ENCODE measurements around the gene PTPRD. TPM values are rescaled to one million over a fixed set of nuclear protein-coding genes. Genes with fewer than 3 reads are reported as not detected.

The PTPRD gene
- total RNA-seq, 2 donors from 2014 or later, result 97.4 to 101 TPM

DNA sequence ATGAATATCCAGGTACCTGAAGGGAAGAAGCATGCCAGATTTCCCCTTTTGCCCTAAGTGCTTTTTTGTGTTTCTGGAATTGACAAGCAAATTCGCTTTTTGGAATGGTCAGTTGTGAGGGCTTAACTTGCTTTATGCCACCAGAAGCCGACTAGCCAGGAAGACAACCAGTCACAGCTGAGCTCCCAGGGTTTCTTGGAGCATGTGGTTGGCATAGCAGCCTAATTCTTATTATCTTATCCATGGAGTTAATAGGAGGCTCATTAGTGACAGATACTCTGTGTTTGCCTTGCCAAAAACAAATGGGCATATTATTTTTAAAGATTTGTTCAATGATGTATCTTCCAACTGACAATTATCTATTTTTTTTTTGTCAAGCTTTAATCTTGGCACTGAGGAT lies 500.7 kb downstream of the PTPRD start:
- H3K9me3 Mint-ChIP-seq, result no peaks in the 10 kb centered on the region
- peaks cover 5% of the 10 kb centered on the region for H3K27me3 ChIP-seq (ENCODE audit: control insufficient read depth, insufficient read depth, low read length, poor library complexity, severe bottlenecking)
- no peaks in the 10 kb centered on the region for H3K36me3 ChIP-seq (ENCODE audit: control insufficient read depth, insufficient read depth, low read length)
- DNase-seq, result no peak
- H3K4me1 ChIP-seq (ENCODE audit: control insufficient read depth, insufficient read depth, low read length), result no peaks in the 10 kb centered on the region
- H3K36me3 Mint-ChIP-seq (ENCODE audit: low read depth), result no peaks in the 10 kb centered on the region
- TF ChIP-seq, protein P1, sequence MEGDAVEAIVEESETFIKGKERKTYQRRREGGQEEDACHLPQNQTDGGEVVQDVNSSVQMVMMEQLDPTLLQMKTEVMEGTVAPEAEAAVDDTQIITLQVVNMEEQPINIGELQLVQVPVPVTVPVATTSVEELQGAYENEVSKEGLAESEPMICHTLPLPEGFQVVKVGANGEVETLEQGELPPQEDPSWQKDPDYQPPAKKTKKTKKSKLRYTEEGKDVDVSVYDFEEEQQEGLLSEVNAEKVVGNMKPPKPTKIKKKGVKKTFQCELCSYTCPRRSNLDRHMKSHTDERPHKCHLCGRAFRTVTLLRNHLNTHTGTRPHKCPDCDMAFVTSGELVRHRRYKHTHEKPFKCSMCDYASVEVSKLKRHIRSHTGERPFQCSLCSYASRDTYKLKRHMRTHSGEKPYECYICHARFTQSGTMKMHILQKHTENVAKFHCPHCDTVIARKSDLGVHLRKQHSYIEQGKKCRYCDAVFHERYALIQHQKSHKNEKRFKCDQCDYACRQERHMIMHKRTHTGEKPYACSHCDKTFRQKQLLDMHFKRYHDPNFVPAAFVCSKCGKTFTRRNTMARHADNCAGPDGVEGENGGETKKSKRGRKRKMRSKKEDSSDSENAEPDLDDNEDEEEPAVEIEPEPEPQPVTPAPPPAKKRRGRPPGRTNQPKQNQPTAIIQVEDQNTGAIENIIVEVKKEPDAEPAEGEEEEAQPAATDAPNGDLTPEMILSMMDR (conservative IDR thresholded peaks at IDR 0.05), result no peak
- H3K4me1 Mint-ChIP-seq, result peaks cover 5% of the 10 kb centered on the region
- H3K27me3 Mint-ChIP-seq (ENCODE audit: insufficient read depth), result peaks cover 1% of the 10 kb centered on the region
- no peak overlapping the region for H3K4me3 Mint-ChIP-seq
- H3K9ac ChIP-seq (ENCODE audit: extremely low read depth, low read length, poor library complexity, severe bottlenecking), result no peak overlapping the region
- H3K27ac Mint-ChIP-seq, result no peak overlapping the region
- no peaks in the 10 kb centered on the region for H3K9me3 ChIP-seq (ENCODE audit: control insufficient read depth, low read length)
- no peak overlapping the region for H3K27ac ChIP-seq (ENCODE audit: low read depth, low read length)
- no peak overlapping the region for H3K4me3 ChIP-seq (ENCODE audit: low read length)
- 88% methylated on average over 2 of the region's 2 CpGs; no CpG with 5 or more reads in 1 of the 2 experiments for WGBS, 2 experiments (ENCODE audit: insufficient coverage in 1 of 2, insufficient read length in 1 of 2)

DNA sequence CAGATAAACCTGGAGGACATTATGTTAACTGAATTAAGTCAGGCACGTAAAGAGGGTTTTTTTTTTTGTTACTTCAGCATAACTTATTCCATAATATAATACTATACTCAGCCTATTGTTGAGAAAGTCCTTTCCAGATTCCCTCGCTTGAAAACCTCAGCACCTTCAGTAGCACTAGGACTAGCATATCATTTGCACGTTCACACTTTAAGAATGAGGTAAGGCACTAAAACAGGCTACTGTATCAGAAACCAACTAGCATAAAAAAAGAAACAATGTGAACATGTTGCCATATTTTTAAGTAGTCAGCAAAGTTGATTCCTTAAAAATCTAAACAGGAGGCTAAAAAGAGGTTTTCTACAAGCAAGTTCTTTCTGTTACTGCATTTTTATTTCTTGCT lies 504.0 kb downstream of the PTPRD start:
- TF ChIP-seq, protein P1 (conservative IDR thresholded peaks at IDR 0.05), result no peak
- WGBS, 2 experiments (ENCODE audit: insufficient coverage in 1 of 2, insufficient read length in 1 of 2), result 67 to 91% methylated on average over 1 to 3 of the region's 3 CpGs
- no peak overlapping the region for H3K4me3 ChIP-seq (ENCODE audit: low read length)

DNA sequence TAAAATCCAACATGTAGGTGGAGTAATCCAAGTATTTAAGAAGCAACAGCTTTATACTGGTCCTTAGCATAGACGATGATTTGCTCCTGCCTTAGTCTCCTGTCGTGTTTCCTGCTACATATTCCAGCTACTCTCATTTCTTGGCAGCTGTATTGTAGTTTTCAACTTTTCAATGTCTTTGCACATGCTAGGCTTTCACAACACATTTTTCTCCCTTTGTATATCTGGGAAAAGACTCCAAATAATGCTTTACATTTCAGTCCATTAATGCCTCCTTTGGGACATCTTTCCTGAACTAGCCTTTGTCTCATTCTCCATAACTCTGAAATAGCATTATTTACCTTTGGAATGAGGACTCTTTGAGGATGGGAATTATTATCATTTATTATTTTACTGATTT lies 508.0 kb downstream of the PTPRD start:
- WGBS, 2 experiments (ENCODE audit: insufficient coverage in 1 of 2, insufficient read length in 1 of 2), result 89% methylated on average over 2 of the region's 2 CpGs
- Mint-ChIP-seq H3K9me3 (no peaks in the 10 kb centered on the region), H3K27ac (no peak overlapping the region), H3K27me3 (ENCODE audit: insufficient read depth) (no peaks in the 10 kb centered on the region), H3K4me3 (no peak overlapping the region), H3K4me1 (no peaks in the 10 kb centered on the region), H3K36me3 (ENCODE audit: low read depth) (no peaks in the 10 kb centered on the region)
- H3K27ac ChIP-seq (ENCODE audit: low read depth, low read length), result no peak overlapping the region
- DNase-seq, result no peak
- H3K4me3 ChIP-seq (ENCODE audit: low read length), result no peak overlapping the region
- no peaks in the 10 kb centered on the region for H3K4me1 ChIP-seq (ENCODE audit: control insufficient read depth, insufficient read depth, low read length)
- H3K27me3 ChIP-seq (ENCODE audit: control insufficient read depth, insufficient read depth, low read length, poor library complexity, severe bottlenecking), result no peaks in the 10 kb centered on the region
- TF ChIP-seq, protein P1 (conservative IDR thresholded peaks at IDR 0.05), result no peak
- no peaks in the 10 kb centered on the region for H3K9me3 ChIP-seq (ENCODE audit: control insufficient read depth, low read length)
- H3K9ac ChIP-seq (ENCODE audit: extremely low read depth, low read length, poor library complexity, severe bottlenecking), result no peak overlapping the region
- H3K36me3 ChIP-seq (ENCODE audit: control insufficient read depth, insufficient read depth, low read length), result no peaks in the 10 kb centered on the region

More for the DNA sequence above, 504.0 kb downstream of the PTPRD start:
- H3K27me3 Mint-ChIP-seq (ENCODE audit: insufficient read depth), result no peaks in the 10 kb centered on the region
- Histone ChIP-seq H3K9ac (ENCODE audit: extremely low read depth, low read length, poor library complexity, severe bottlenecking) (no peak overlapping the region), H3K36me3 (ENCODE audit: control insufficient read depth, insufficient read depth, low read length) (no peaks in the 10 kb centered on the region), H3K9me3 (ENCODE audit: control insufficient read depth, low read length) (no peaks in the 10 kb centered on the region), H3K4me1 (ENCODE audit: control insufficient read depth, insufficient read depth, low read length) (no peaks in the 10 kb centered on the region), H3K27me3 (ENCODE audit: control insufficient read depth, insufficient read depth, low read length, poor library complexity, severe bottlenecking) (no peaks in the 10 kb centered on the region), H3K27ac (ENCODE audit: low read depth, low read length) (no peak overlapping the region)
- no peaks in the 10 kb centered on the region for H3K36me3 Mint-ChIP-seq (ENCODE audit: low read depth)
- DNase-seq, result no peak
- H3K4me3 Mint-ChIP-seq, result no peak overlapping the region
- no peak overlapping the region for H3K27ac Mint-ChIP-seq
- peaks cover 3% of the 10 kb centered on the region for H3K4me1 Mint-ChIP-seq
- no peaks in the 10 kb centered on the region for H3K9me3 Mint-ChIP-seq

All from endodermal cell (in vitro differentiated cells).